Superior temporal gyrus (tissue), 1 donor: Measurements from ENCODE around the gene SGPL1.
A peak's percentile ranks its signal among the peaks of the same experiment; 100 is the strongest.
"Not testable (repeated sequence)": the region's sequence is repeated elsewhere in the genome, so short reads cannot be mapped to it uniquely, and the experiment has no call there.

Experiments used
- DNase-seq: peaks from one replicate; pipeline ENCODE4 v3.0.0-alpha.2; 2016; ENCODE audit errors: extremely low spot score

Gene SGPL1, protein sequence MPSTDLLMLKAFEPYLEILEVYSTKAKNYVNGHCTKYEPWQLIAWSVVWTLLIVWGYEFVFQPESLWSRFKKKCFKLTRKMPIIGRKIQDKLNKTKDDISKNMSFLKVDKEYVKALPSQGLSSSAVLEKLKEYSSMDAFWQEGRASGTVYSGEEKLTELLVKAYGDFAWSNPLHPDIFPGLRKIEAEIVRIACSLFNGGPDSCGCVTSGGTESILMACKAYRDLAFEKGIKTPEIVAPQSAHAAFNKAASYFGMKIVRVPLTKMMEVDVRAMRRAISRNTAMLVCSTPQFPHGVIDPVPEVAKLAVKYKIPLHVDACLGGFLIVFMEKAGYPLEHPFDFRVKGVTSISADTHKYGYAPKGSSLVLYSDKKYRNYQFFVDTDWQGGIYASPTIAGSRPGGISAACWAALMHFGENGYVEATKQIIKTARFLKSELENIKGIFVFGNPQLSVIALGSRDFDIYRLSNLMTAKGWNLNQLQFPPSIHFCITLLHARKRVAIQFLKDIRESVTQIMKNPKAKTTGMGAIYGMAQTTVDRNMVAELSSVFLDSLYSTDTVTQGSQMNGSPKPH

DNA sequence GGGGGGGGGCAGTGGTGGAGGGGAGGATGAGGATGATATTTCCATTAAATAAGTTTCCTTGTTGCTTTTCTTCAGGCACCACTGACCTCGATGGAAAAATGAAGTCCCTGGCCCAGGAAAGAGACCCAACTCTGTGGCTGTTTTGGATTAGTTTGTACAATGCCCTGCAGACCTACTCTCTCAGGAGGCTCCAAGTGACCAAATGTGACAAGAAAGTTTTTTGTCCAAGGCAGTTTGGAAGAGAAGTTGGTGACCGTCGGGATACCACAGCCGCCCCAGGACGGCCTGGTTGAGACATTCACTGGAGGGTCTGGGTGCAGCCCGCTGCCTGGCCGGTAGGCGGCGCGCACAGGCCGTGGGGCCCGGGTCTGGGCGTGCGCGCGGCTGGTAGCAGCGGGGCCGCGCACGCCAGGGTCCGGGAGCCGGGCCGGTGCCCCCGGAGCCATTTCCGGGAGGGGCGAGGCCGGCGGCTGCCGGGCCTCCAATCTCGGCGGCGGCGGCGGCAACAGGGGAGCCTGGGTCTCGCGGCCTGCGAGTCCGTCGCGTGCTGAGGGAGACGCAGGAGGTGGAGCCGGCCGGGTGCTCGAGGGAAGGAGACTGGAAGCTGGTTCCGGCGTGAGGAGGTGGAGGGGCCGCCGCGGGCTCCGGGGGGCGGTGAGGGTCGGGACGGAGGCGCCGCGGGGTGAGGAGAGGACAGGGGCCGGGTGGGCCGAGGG is at the start of gene SGPL1:
Gene SGPL1 (plus strand): TSS at position 445 of the 716 bp plus-strand sequence. CDS start 906 bp downstream, outside the sequence.
- peak; percentile 83 for DNase-seq

DNA sequence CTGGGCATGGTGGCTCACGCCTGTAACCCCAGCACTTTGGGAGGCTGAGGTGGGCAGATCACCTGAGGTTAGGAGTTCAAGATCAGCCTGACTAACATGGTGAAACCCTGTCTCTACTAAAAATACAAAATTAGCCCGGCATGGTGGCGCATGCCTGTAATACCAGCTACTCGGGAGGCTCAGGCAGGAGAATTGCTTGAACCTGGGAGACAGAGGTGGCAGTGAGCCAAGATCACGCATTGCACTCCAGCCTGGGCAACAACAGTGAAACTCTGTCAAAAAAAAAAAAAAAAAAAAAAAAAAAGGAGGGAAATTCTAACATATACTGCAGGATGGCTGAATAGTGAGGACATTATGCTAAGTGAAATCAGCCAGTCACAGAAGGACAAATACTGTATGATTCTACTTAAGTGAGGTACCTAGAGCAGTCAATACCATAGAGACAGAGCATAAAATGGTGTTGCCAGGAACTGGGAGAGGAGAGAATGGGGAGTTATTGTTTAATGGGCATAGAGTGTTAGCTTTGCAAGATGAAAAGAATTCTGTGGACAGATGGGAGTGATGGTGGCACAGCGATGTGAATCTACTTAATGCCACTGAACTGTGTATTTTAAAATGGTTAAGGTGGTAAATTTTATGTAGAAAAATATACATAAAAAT is 47.6 kb upstream of the SGPL1 start:
- not testable (repeated sequence) for DNase-seq

- DNase-seq, result no peak
Observed at GRCh38 chr10:70769121-70769520, 46.6 kb upstream of the SGPL1 start.

- no peak for DNase-seq
Observed at GRCh38 chr10:70770001-70770400, 45.7 kb upstream of the SGPL1 start.

GRCh38 chr10:70770516-70770915 is 45.2 kb upstream of the SGPL1 start:
- not testable (repeated sequence) for DNase-seq

DNA sequence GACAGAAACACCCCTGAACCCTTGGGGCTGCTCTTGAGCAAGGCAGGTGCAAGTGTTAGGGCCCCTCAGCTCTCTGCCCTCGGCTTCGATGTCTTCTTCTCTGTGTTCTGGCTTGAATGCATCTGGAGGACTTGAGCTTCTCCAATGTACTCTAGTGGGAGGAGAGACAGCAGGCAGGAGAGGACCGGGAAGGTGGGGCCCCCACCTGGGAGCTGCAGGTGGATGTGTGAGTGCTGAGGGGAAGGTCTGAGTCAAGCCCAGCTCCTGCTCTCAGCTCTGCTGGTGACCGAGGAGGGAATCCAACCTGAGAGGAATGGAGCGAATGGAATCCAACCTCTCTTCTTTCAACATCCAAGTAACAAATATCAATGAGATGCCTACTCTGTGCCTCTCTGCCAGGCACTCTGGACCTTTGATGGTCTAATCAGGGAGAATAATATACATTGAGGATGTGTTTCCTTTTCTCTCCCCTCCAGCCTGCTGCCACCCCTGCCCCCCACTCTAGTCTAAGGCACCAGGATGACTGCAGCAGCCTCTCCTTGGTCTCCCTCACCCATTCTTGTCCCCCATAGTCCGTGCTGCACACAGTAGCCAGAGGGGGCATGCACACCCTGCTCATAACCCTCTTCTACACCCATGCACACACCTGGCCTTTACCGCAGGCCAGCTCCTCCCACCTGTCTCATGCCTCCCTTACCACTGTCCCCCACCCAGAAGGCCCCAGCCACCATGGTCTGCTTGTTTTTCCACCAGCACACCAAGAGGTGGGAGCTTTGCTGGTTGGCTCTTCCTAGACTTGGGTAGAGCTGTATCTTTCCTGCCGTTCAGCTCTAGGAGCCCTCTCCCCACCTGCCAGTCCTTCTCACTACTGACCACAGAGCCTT is 44.2 kb upstream of the SGPL1 start:
- DNase-seq, result no peak

GRCh38 chr10:70772627-70773026 is 43.1 kb upstream of the SGPL1 start:
- DNase-seq, result no peak

DNA sequence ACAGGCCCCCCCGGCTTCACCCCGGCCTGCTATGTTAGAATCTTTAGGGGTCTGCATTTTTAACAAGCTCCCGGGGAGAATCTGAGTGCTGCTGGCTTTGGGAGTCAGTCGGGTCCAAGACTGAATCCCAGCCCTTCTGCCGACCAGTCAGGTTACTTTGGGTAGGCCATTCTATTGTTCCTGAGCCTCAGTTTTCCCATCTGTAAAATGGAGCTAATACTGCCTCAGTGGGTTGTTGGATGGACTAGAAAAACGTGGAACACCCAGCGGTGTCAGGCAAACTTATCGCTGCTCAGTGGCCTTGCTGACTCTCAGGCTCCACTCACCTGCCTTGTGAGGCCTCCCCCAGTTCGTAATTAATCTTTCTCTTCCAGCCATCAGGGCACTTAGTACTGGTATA is 42.3 kb upstream of the SGPL1 start:
- no peak for DNase-seq

DNA sequence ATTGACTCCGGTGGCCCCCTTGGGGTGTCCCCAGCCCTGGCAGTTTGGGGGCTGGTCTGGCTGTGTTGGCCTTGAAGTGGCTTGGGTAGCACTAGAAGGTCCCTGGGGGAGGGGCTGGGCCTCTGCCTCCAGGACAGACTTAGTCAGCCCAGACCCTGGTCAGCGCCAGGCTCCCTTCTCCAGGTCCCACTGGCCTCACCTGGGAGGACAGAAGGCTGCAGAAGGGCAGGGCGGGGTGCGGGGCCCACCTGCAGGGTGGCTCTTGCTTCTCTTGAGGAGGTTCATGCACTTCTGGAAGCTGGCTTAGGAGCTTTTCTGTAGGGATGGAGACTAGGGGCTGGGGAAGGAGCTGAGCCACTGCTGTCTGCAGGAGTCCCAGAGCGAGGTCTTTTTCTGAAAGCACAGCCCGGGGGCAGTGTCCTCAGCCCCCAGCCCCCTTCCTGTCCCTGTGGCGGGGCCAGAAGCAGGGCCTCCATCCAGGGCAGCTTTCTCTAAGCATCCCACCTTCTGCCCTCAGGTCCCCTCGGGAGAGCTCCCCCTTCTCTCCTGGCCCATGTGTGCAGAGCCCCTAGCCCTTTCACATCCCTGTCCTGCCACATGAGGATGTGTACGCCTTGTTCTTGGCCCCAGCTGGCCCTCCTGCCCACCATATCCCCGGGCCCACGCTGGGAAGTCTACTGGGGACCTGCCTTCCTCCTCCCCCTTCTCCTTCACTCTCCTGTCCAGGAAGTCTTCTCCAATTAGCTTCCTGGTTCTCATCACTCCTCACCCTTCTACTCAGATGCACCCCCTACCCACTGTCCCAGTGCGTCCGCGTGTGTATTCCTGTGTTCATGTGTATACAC is 41.6 kb upstream of the SGPL1 start:
- no peak for DNase-seq

- no peak for DNase-seq
Observed at GRCh38 chr10:70774810-70775678, 40.7 kb upstream of the SGPL1 start.

- DNase-seq, result no peak
Observed at GRCh38 chr10:70775679-70776454, 39.9 kb upstream of the SGPL1 start.

DNA sequence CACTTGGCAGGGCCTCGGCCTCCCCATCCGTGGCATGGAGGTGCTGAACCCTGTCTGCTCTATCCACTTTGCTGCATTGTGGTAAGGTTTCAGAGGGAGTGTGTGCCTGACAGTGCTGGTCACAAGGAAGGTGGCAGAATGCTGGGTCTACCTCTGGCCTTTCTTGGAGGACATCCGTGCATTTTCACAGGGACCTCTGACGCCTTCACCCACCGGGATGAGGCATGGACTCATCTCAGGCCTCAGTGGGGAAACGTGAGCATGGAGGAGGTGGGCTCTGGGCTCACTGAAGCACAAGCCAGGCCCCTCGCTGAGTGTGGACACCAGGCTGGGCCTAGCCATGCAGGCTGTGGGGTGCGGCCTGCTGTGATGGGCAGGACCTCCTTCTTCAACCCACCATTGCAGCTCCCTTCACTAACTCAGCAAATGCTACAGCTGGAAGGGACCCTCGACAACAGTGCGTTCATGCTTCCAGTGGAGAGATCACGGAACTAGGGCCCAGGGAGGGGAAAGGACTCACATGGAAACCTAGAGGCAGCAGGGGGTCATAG is 39.2 kb upstream of the SGPL1 start:
- no peak for DNase-seq

DNA sequence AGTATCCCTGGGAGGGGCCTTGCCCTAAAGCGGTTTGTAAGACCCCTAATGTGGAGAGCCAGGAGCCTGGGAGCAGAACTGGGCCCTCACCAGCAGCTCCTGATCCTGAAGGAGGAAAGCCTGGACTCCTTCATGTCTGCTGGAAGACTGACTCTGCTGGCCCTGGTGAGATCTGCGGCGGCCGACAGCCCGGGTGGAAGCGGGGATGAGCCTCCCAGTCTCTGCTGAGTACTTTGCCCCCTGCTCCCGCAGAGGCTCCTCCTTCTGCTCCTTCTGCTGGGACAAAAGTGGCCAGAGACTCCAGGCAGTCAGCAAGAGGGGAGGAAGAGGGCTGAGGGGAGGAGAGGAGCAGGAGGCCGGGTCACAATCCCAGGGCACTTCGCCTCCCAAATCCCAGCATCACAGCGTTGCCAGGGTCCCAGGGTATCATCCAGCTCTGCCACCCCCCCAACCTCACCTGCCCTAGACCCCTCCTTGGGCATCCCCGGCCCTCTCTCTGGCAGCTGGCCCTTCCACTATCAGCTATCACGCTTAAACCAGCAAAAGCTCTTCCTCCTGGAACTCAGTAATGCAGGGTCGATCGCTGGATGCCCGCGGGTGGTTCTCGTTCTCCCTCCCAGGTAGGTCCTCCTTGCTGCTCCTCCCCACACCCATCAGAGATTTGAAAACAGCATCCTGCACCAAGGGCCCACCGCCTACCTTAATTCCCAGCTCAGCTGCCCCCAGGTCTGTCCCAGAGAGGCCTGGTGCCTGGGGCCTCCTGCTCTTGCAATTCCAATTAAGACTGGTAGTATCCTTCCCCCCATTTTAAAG is 38.5 kb upstream of the SGPL1 start:
- no peak for DNase-seq

GRCh38 chr10:70778267-70778924 is 37.4 kb upstream of the SGPL1 start:
- no peak for DNase-seq

- DNase-seq, result peak; percentile 75
Observed at GRCh38 chr10:70779088-70779487, 36.7 kb upstream of the SGPL1 start.

- no peak for DNase-seq
Observed at GRCh38 chr10:70779511-70780369, 36.0 kb upstream of the SGPL1 start.
